ENCODE measurements around the gene RFFL.

DNA sequence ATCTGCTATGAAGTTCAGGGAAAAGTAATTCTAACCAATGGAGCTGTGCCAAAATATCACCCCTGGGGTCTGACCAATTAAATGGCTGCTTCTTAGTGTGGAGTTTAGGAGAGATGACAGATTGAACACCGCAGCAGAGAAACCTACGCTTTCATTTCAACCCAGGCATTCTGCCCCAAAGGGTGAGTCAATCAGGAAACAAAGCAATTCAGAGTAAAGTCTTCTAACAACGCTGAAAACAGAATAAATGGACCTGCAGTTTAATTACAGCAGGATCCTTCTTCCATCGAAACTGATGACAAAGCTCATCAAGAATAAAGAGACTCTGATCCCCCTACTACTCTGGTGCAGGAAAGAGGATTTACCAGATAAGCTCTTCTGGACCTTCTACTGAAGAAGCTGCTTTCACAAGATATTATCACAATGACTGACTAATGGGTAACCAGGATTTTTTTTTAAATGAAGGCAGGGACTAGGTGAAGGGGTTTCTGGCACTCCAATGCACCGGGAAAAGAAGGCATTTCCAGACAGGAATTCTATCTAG, 16.7 kb downstream of the RFFL start:
- TF ChIP-seq, protein P1, sequence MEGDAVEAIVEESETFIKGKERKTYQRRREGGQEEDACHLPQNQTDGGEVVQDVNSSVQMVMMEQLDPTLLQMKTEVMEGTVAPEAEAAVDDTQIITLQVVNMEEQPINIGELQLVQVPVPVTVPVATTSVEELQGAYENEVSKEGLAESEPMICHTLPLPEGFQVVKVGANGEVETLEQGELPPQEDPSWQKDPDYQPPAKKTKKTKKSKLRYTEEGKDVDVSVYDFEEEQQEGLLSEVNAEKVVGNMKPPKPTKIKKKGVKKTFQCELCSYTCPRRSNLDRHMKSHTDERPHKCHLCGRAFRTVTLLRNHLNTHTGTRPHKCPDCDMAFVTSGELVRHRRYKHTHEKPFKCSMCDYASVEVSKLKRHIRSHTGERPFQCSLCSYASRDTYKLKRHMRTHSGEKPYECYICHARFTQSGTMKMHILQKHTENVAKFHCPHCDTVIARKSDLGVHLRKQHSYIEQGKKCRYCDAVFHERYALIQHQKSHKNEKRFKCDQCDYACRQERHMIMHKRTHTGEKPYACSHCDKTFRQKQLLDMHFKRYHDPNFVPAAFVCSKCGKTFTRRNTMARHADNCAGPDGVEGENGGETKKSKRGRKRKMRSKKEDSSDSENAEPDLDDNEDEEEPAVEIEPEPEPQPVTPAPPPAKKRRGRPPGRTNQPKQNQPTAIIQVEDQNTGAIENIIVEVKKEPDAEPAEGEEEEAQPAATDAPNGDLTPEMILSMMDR (IDR thresholded peaks at IDR 0.05) = no peak
- TF ChIP-seq POLR2A (IDR thresholded peaks at IDR 0.05) = no peak
- TF ChIP-seq POLR2AphosphoS5 (IDR thresholded peaks at IDR 0.05) = no peak

Data from prostate gland (tissue), 2 donors.